Activated CD4-positive, alpha-beta memory T cell treated with anti-CD3 and anti-CD28 coated beads for 36 hours (primary cell): ENCODE data around the gene PTPRT. TPM values are rescaled to one million over a fixed set of nuclear protein-coding genes. Genes with fewer than 3 reads are reported as not detected.

Experiments used
- CTCF ChIA-PET: fragments of 350-600 bp; sonication (Branson Sonifier 250); formaldehyde crosslinking; loops from one replicate; lab custom pipeline; 2021; ENCODE audit warnings: antibody characterized with exemption, inconsistent platforms; lab: Charles Lee
- POLR2A ChIA-PET: fragments of 350-600 bp; sonication (Branson Sonifier 250); formaldehyde crosslinking; loops from one replicate; lab custom pipeline; 2021; ENCODE audit warnings: antibody characterized with exemption; lab: Charles Lee
- DNase-seq: peaks from one replicate; pipeline ENCODE4 v3.0.0-alpha.2; 2020
- H3K27ac Mint-ChIP-seq: one replicate; pipeline ENCODE4 v1.8.0; 2021; ENCODE audit warnings: mixed read lengths
- H3K27me3 Mint-ChIP-seq: one replicate; pipeline ENCODE4 v1.8.0; 2021; ENCODE audit warnings: mixed read lengths
- H3K36me3 Mint-ChIP-seq: one replicate; pipeline ENCODE4 v1.8.0; 2021; ENCODE audit warnings: mixed read lengths
- H3K4me1 Mint-ChIP-seq: one replicate; pipeline ENCODE4 v1.8.0; 2021; ENCODE audit warnings: low read depth, mixed read lengths
- H3K4me3 Mint-ChIP-seq: one replicate; pipeline ENCODE4 v1.8.0; 2021; ENCODE audit warnings: mild to moderate bottlenecking, mixed read lengths
- H3K9me3 Mint-ChIP-seq: one replicate; pipeline ENCODE4 v1.8.0; 2021; ENCODE audit warnings: mixed read lengths
- intact Hi-C: fragments of 100-400 bp; cut with micrococcal nuclease; formaldehyde crosslinking; loops from one replicate; pipeline ENCODE4 v1.15.1; 2023
- total RNA-seq, 2 experiments: library from RNA; stranded (reverse); gene quantifications; one replicate each; pipeline ENCODE4 v1.2.3, GENCODE V29; 2021

The PTPRT gene
- total RNA-seq, 2 experiments from 2014 or later: not detected

- POLR2A ChIA-PET: no interaction called here
- Mint-ChIP-seq H3K27ac (no peak overlapping the region), H3K36me3 (no peaks in the 10 kb centered on the region), H3K4me1 (no peaks in the 10 kb centered on the region), H3K9me3 (peaks cover 10% of the 10 kb centered on the region), H3K4me3 (no peak overlapping the region), H3K27me3 (no peaks in the 10 kb centered on the region)
- DNase-seq: no peak
- intact Hi-C loops: no loop called here
- CTCF ChIA-PET: no interaction called here
Measured at GRCh38 chr20:42790111-42790510, 399.6 kb downstream of the PTPRT start.

GRCh38 chr20:42788707-42789106 lies 401.0 kb downstream of the PTPRT start:
- ChIA-PET POLR2A (no interaction called here), CTCF (no interaction called here)
- no peak overlapping the region for H3K27ac Mint-ChIP-seq
- no peaks in the 10 kb centered on the region for H3K36me3 Mint-ChIP-seq
- peaks cover 10% of the 10 kb centered on the region for H3K9me3 Mint-ChIP-seq
- H3K4me3 Mint-ChIP-seq: no peak overlapping the region
- no peak for DNase-seq
- H3K27me3 Mint-ChIP-seq: no peaks in the 10 kb centered on the region
- H3K4me1 Mint-ChIP-seq: no peaks in the 10 kb centered on the region
- intact Hi-C loops: no loop called here

GRCh38 chr20:42785041-42785440 lies 404.7 kb downstream of the PTPRT start:
- Mint-ChIP-seq H3K4me1 (no peaks in the 10 kb centered on the region), H3K27ac (no peak overlapping the region), H3K36me3 (no peaks in the 10 kb centered on the region), H3K4me3 (no peak overlapping the region), H3K27me3 (no peaks in the 10 kb centered on the region), H3K9me3 (peaks cover 8% of the 10 kb centered on the region)
- intact Hi-C loops: no loop called here
- ChIA-PET POLR2A (no interaction called here), CTCF (no interaction called here)
- no peak for DNase-seq

- intact Hi-C loops: no loop called here
- H3K27me3 Mint-ChIP-seq: no peaks in the 10 kb centered on the region
- CTCF ChIA-PET: no interaction called here
Measured at GRCh38 chr20:42779216-42779615, 410.5 kb downstream of the PTPRT start.

DNA sequence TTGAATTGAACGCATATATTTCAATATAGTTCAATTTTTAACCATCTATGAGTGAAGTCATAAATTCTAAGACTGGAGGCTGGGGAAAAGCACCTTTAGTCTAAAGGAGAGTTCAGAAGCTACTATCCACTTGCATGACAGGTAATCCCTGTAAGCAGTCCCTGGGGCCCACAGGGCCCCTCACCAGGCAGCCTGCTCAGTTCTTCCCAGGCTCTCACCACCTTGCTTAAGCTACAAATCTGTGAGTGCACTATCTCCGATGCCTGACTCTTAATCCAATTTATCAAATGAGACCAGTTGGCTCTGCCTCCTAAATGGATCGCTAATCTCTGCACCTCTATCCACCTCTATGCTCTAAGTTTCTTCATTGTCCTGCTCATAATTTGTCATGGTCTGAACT lies 413.8 kb downstream of the PTPRT start:
- no peaks in the 10 kb centered on the region for H3K36me3 Mint-ChIP-seq
- ChIA-PET POLR2A (no interaction called here), CTCF (no interaction called here)
- no peak overlapping the region for H3K4me3 Mint-ChIP-seq
- H3K4me1 Mint-ChIP-seq: no peaks in the 10 kb centered on the region
- no peak for DNase-seq
- no peaks in the 10 kb centered on the region for H3K27me3 Mint-ChIP-seq
- intact Hi-C loops: no loop called here
- no peak overlapping the region for H3K27ac Mint-ChIP-seq
- H3K9me3 Mint-ChIP-seq: no peaks in the 10 kb centered on the region

More at GRCh38 chr20:42779216-42779615, 410.5 kb downstream of the PTPRT start:
- no peak for DNase-seq
- Mint-ChIP-seq H3K4me3 (no peak overlapping the region), H3K27ac (no peak overlapping the region), H3K9me3 (peaks cover 4% of the 10 kb centered on the region), H3K36me3 (no peaks in the 10 kb centered on the region), H3K4me1 (no peaks in the 10 kb centered on the region)
- POLR2A ChIA-PET: no interaction called here

GRCh38 chr20:42775037-42775436 lies 414.7 kb downstream of the PTPRT start:
- Mint-ChIP-seq H3K27ac (no peak overlapping the region), H3K4me1 (no peaks in the 10 kb centered on the region), H3K4me3 (no peak overlapping the region), H3K9me3 (no peaks in the 10 kb centered on the region), H3K27me3 (no peaks in the 10 kb centered on the region), H3K36me3 (no peaks in the 10 kb centered on the region)
- intact Hi-C loops: no loop called here
- no peak for DNase-seq
- CTCF ChIA-PET: no interaction called here
- POLR2A ChIA-PET: no interaction called here

GRCh38 chr20:42763015-42763414 lies 426.7 kb downstream of the PTPRT start:
- no peak overlapping the region for H3K4me3 Mint-ChIP-seq
- no peaks in the 10 kb centered on the region for H3K27me3 Mint-ChIP-seq
- ChIA-PET POLR2A (no interaction called here), CTCF (no interaction called here)
- no peak overlapping the region for H3K27ac Mint-ChIP-seq
- H3K36me3 Mint-ChIP-seq: no peaks in the 10 kb centered on the region
- H3K4me1 Mint-ChIP-seq: no peaks in the 10 kb centered on the region
- intact Hi-C loops: no loop called here
- H3K9me3 Mint-ChIP-seq: no peaks in the 10 kb centered on the region
- DNase-seq: no peak

- no peak overlapping the region for H3K4me3 Mint-ChIP-seq
- H3K9me3 Mint-ChIP-seq: peaks cover 2% of the 10 kb centered on the region
- ChIA-PET POLR2A (no interaction called here), CTCF (no interaction called here)
- H3K27ac Mint-ChIP-seq: no peak overlapping the region
- DNase-seq: no peak
- no peaks in the 10 kb centered on the region for H3K4me1 Mint-ChIP-seq
- no peaks in the 10 kb centered on the region for H3K27me3 Mint-ChIP-seq
- intact Hi-C loops: no loop called here
- H3K36me3 Mint-ChIP-seq: no peaks in the 10 kb centered on the region
Measured at GRCh38 chr20:42756991-42757390, 432.7 kb downstream of the PTPRT start.

- H3K4me1 Mint-ChIP-seq: no peaks in the 10 kb centered on the region
- POLR2A ChIA-PET: no interaction called here
- CTCF ChIA-PET: no interaction called here
- intact Hi-C loops: no loop called here
- no peak overlapping the region for H3K27ac Mint-ChIP-seq
- DNase-seq: no peak
- peaks cover 2% of the 10 kb centered on the region for H3K9me3 Mint-ChIP-seq
- no peak overlapping the region for H3K4me3 Mint-ChIP-seq
- no peaks in the 10 kb centered on the region for H3K36me3 Mint-ChIP-seq
- H3K27me3 Mint-ChIP-seq: no peaks in the 10 kb centered on the region
Measured at GRCh38 chr20:42754706-42755105, 435.0 kb downstream of the PTPRT start.

- H3K27me3 Mint-ChIP-seq: no peaks in the 10 kb centered on the region
- CTCF ChIA-PET: interaction anchor here (0.6 kb wide), 1 partner anchor 861 kb away, joined by 3 read pairs; no protein-coding TSS in a partner anchor
- H3K27ac Mint-ChIP-seq: no peak overlapping the region
- intact Hi-C loops: no loop called here
- POLR2A ChIA-PET: no interaction called here
- DNase-seq: no peak
- H3K9me3 Mint-ChIP-seq: peaks cover 2% of the 10 kb centered on the region
- H3K36me3 Mint-ChIP-seq: no peaks in the 10 kb centered on the region
- no peak overlapping the region for H3K4me3 Mint-ChIP-seq
- H3K4me1 Mint-ChIP-seq: no peaks in the 10 kb centered on the region
Measured at GRCh38 chr20:42752620-42753019, 437.1 kb downstream of the PTPRT start.

DNA sequence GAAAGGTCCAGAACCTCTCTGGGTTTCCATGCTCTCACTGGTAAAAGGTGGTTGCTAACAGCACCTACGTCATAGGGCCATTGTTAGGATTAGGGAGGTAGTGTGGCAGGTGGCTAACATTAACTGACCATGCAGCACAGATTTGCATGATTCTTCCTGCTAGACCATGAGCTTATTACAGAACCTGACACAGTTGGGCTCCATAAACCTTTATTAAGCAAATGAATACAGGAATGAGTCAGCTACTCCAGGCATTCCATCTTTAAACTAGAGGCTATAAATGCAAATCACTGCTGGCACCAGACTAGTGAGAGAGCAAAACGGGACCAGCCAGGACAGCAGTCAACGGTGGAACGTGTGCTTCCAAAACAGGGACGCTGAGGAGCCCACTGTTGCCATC lies 440.1 kb downstream of the PTPRT start:
- Mint-ChIP-seq H3K4me3 (no peak overlapping the region), H3K36me3 (no peaks in the 10 kb centered on the region)

GRCh38 chr20:42747765-42748411 lies 441.8 kb downstream of the PTPRT start:
- H3K27me3 Mint-ChIP-seq: no peaks in the 10 kb centered on the region
- H3K4me1 Mint-ChIP-seq: no peaks in the 10 kb centered on the region
- H3K36me3 Mint-ChIP-seq: no peaks in the 10 kb centered on the region
- intact Hi-C loops: no loop called here
- no peak for DNase-seq
- ChIA-PET CTCF (no interaction called here), POLR2A (no interaction called here)
- H3K9me3 Mint-ChIP-seq: peaks cover 12% of the 10 kb centered on the region
- no peak overlapping the region for H3K4me3 Mint-ChIP-seq
- no peak overlapping the region for H3K27ac Mint-ChIP-seq

More for the DNA sequence above, 440.1 kb downstream of the PTPRT start:
- Mint-ChIP-seq H3K27me3 (no peaks in the 10 kb centered on the region), H3K4me1 (no peaks in the 10 kb centered on the region), H3K27ac (no peak overlapping the region), H3K9me3 (peaks cover 2% of the 10 kb centered on the region)
- DNase-seq: no peak
- intact Hi-C loops: no loop called here
- ChIA-PET CTCF (no interaction called here), POLR2A (no interaction called here)

DNA sequence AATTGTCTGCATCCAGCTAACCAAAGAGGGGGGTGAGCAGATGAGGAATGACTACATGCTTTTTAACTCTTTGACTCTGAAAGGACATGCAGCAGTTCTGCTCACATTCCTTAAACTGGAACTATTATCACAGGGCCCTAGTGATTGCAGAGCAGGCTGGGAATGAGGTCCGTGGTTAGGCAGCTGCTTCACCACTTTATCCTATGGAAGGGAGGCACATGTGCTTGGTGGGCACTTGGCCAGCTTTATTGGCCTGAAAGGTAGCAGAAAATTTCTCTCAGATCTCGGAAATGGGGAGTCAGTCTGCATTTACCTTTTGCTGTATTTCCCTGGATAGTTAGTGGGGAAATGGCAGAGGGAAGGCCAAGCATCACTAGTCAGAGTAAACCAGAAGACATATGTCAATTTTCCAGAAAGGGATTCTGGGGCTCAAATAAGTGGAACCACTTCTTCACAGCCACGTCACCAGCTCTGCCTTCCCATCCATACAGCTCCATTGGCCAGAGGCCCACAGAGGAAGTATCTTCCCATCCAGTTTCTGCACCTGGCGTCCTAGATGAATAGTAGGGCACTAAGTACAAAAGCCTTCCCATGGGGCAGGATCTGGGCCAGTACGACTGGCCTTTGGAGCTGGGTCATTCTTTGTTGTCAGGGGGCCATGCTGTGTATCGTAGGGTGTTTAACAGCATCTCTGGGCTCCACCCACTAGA lies 444.8 kb downstream of the PTPRT start:
- intact Hi-C loops: no loop called here
- POLR2A ChIA-PET: no interaction called here
- Mint-ChIP-seq H3K4me3 (no peak overlapping the region), H3K4me1 (no peaks in the 10 kb centered on the region), H3K27ac (no peak overlapping the region), H3K36me3 (no peaks in the 10 kb centered on the region), H3K27me3 (no peaks in the 10 kb centered on the region), H3K9me3 (peaks cover 23% of the 10 kb centered on the region)
- no peak for DNase-seq
- CTCF ChIA-PET: no interaction called here
